ENCODE measurements around the gene SPR. TPM values are rescaled to one million over a fixed set of nuclear protein-coding genes. Genes with fewer than 3 reads are reported as not detected.
A peak's percentile ranks its signal among the peaks of the same experiment; 100 is the strongest.

The SPR gene
- total and polyA plus RNA-seq, 2 donors (not counting 1 experiment from before 2014, with no cell fraction given), result not detected

DNA sequence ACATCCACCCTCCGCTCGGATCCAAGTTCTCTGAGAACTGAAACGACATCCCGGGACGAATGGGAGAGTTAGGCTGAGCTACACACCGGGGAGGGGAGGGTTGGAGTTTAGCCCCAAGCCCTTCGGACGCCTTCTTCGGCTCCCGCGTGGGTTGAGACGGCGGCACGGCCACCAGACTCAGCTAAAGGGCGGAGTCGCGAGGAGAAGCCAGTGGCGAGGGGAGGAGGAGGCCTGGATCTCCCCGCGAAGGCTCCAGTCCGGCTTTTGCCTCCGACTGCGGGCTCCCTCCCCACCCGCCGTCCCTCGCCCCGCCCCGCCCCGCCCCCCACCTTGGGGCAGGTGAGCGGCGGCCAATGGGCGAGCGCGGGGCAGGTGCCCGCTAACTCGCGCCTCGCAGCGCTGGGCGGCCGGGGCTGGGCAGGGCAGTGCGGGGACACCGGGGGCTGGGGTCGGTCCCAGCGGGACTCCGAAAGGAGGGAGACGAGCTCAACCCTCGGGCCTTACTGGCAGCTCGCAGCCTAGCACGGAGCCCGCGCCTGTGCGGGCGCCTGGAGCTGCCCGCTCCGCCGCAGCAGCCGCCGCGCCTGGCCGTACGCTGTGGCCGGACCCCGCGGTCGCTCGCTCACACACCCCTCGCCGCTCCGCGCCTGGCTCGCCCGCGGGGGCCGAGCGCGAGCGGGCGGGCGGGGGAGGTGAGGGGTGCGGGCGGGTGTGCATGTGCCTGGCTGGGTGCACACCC is 30.1 kb downstream of the SPR start, which contains the start of gene EMX1:
EMX1 (plus strand) TSS at position 382 of the 739 bp plus-strand sequence; CDS start at position 716, 334 bp downstream.
- Histone ChIP-seq H3K79me2 (ENCODE audit: control insufficient read depth, insufficient read depth, low read length) (no peaks in the 10 kb centered on the region), H3K9me3 (ENCODE audit: control extremely low read depth in 1 of 3, control insufficient read depth in 2 of 3, insufficient read depth in 1 of 3, low read length in 2 of 3) (peaks cover 0 to 53% (median 0%) of the 10 kb centered on the region in 3 donors), H3K27me3 (replicated peaks in 1 of 4; ENCODE audit: control extremely low read depth in 1 of 4, control insufficient read depth in 3 of 4, insufficient read depth in 4 of 4, low read length in 3 of 4) (peaks cover 0 to 86% (median 77%) of the 10 kb centered on the region in 4 experiments), H3K36me3 (replicated peaks in 1 of 2; ENCODE audit: control extremely low read depth in 1 of 2, control insufficient read depth in 1 of 2, extremely low read depth in 1 of 2, insufficient read depth in 2 of 2, low read length in 1 of 2) (no peaks in the 10 kb centered on the region), H3K27ac (ENCODE audit: low read length in 2 of 2) (no peak within 1 kb of the TSS), H3K9ac (ENCODE audit: low read length) (peak within 1 kb of the TSS; percentile 67), H3K4me1 (ENCODE audit: control insufficient read depth in 2 of 2, insufficient read depth in 2 of 2, low read length in 2 of 2) (peaks cover 52 to 80% of the 10 kb centered on the region in 2 donors), H4K20me1 (ENCODE audit: control insufficient read depth, insufficient read depth, low read length, poor library complexity, severe bottlenecking) (no peaks in the 10 kb centered on the region), H3K4me2 (replicated peaks; ENCODE audit: low read depth, low read length, poor library complexity, severe bottlenecking) (peak within 1 kb of the TSS; percentile 96), H3K4me3 (ENCODE audit: control extremely low read depth in 1 of 5, extremely low read depth in 1 of 5, insufficient read depth in 1 of 5, low read depth in 2 of 5, low read length in 4 of 5) (peak within 1 kb of the TSS; percentile 23 to 53 (median 50)), H2AFZ (ENCODE audit: insufficient read depth, low read depth, low read length, poor library complexity, severe bottlenecking) (peak within 1 kb of the TSS; percentile 40)
- H3K9me3 Mint-ChIP-seq (ENCODE audit: insufficient read depth), result no peaks in the 10 kb centered on the region
- no peak within 1 kb of the TSS for H3K27ac Mint-ChIP-seq
- ATAC-seq (ENCODE audit: low read depth), result peak; percentile 62
- ChIA-PET POLR2A (no interaction called here), CTCF (interaction anchor here (1.0 to 1.5 kb wide), 3 partner anchors 9 to 260 kb away, joined by 3 read pairs; no protein-coding TSS in a partner anchor)
- intact Hi-C loops (cut with micrococcal nuclease), result loop anchor here (5.0 kb wide), 2 partner anchors 195 to 770 kb away; partner anchors contain the start of genes CYP26B1 and RAB11FIP5
- H3K4me1 Mint-ChIP-seq, result peaks cover 40% of the 10 kb centered on the region
- TF ChIP-seq EZH2 (IDR thresholded peaks at IDR 0.05; ENCODE audit: borderline replicate concordance, insufficient read depth, low read depth, low read length, poor library complexity, severe bottlenecking), result peak; percentile 1
- TF ChIP-seq, protein P1, sequence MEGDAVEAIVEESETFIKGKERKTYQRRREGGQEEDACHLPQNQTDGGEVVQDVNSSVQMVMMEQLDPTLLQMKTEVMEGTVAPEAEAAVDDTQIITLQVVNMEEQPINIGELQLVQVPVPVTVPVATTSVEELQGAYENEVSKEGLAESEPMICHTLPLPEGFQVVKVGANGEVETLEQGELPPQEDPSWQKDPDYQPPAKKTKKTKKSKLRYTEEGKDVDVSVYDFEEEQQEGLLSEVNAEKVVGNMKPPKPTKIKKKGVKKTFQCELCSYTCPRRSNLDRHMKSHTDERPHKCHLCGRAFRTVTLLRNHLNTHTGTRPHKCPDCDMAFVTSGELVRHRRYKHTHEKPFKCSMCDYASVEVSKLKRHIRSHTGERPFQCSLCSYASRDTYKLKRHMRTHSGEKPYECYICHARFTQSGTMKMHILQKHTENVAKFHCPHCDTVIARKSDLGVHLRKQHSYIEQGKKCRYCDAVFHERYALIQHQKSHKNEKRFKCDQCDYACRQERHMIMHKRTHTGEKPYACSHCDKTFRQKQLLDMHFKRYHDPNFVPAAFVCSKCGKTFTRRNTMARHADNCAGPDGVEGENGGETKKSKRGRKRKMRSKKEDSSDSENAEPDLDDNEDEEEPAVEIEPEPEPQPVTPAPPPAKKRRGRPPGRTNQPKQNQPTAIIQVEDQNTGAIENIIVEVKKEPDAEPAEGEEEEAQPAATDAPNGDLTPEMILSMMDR (IDR thresholded peaks at IDR 0.05), result no peak
- WGBS (ENCODE audit: insufficient coverage), result 3% methylated on average over 81 of the region's 82 CpGs
- DNase-seq, result peak; percentile 72
- peak within 1 kb of the TSS; percentile 86 for H3K4me3 Mint-ChIP-seq
- H3K27me3 Mint-ChIP-seq, result peaks cover 60% of the 10 kb centered on the region

Measured in B cell (primary cell).